ENCODE measurements around the gene CD63.

DNA sequence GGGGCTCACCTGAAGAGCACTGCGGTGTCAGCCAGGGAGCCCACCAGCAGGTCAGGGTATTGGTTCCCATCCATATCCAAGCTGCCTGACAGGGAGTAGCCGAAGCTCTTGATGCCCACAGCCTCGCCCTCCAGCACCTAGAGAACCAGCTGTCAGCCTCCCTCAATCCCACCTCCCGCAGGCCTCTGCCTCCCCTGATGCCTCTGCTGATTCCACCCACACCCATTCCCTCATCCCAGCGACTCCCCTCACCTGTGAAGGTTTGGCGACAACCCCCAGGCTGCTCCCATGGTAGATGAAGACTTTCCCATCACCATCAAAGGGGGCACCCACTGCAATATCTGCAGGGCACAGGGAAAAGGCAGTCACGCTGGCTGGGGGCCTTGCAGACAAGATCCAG, 31.1 kb downstream of the CD63 start:
- TF ChIP-seq RCOR1 (IDR thresholded peaks at IDR 0.05; ENCODE audit: insufficient replicate concordance, low read length) (no peak), RAD21 (IDR thresholded peaks at IDR 0.05; ENCODE audit: low read length) (no peak), CTCF (conservative IDR thresholded peaks at IDR 0.05; ENCODE audit: low read depth, low read length) (no peak), NFE2L2 (IDR thresholded peaks at IDR 0.05; ENCODE audit: low read depth, low read length) (no peak), POLR2A (IDR thresholded peaks at IDR 0.05; ENCODE audit: low read depth, low read length) (no peak), SMC3 (IDR thresholded peaks at IDR 0.05; ENCODE audit: low read depth, low read length) (no peak), CEBPB (IDR thresholded peaks at IDR 0.05; ENCODE audit: low read depth, low read length) (no peak), MAFK (IDR thresholded peaks at IDR 0.05; ENCODE audit: low read depth, low read length) (no peak), MAZ (IDR thresholded peaks at IDR 0.05; ENCODE audit: borderline replicate concordance, low read depth, low read length) (no peak)
- TF ChIP-seq, protein P1, sequence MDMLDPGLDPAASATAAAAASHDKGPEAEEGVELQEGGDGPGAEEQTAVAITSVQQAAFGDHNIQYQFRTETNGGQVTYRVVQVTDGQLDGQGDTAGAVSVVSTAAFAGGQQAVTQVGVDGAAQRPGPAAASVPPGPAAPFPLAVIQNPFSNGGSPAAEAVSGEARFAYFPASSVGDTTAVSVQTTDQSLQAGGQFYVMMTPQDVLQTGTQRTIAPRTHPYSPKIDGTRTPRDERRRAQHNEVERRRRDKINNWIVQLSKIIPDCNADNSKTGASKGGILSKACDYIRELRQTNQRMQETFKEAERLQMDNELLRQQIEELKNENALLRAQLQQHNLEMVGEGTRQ (IDR thresholded peaks at IDR 0.05; ENCODE audit: low read depth, low read length): no peak
